ENCODE data around the gene MAD1L1.

DNA sequence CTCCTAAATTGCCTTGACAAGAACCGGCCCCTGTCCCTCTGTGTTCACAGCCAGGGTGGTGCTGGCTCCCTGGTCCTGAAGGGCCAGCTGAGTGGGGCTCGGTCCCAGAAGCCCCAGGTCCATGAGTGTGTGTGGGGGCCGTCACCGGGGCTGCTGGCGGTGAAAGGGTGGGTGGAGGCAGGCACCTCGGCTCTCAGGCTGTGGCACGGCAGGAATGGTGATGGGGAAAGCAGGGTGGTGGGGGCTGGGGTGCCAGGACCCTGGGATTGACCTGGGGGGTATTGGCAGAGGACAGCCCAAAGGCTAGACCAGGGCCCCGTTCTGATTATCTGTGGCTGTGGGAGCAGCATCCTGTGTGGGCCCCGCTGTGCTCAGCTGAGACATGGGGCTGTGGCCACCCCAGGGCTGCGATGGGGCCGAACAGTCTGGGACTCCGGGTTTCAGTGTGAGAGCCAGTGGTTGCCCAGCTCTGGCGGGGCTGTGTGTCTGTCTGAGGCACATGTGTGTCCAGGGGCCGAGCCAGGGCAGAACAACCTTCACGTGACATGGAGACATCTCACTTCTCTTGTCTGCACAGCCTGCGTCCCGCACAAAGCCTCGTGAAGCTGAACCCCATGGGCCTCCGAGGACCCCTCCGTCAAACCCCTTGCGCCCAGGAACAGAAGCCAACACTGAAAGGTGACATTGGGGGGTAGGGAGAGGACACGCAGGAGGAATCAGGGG lies 418.5 kb downstream of the MAD1L1 start:
- TF ChIP-seq POLR2A (IDR thresholded peaks at IDR 0.05), result no peak
- TF ChIP-seq, protein P1, sequence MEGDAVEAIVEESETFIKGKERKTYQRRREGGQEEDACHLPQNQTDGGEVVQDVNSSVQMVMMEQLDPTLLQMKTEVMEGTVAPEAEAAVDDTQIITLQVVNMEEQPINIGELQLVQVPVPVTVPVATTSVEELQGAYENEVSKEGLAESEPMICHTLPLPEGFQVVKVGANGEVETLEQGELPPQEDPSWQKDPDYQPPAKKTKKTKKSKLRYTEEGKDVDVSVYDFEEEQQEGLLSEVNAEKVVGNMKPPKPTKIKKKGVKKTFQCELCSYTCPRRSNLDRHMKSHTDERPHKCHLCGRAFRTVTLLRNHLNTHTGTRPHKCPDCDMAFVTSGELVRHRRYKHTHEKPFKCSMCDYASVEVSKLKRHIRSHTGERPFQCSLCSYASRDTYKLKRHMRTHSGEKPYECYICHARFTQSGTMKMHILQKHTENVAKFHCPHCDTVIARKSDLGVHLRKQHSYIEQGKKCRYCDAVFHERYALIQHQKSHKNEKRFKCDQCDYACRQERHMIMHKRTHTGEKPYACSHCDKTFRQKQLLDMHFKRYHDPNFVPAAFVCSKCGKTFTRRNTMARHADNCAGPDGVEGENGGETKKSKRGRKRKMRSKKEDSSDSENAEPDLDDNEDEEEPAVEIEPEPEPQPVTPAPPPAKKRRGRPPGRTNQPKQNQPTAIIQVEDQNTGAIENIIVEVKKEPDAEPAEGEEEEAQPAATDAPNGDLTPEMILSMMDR (IDR thresholded peaks at IDR 0.05), result no peak
